CD14-positive monocyte (primary cell): ENCODE results near the gene CDK16. TPM values are rescaled to one million over a fixed set of nuclear protein-coding genes. Genes with fewer than 3 reads are reported as not detected.
A peak's percentile ranks its signal among the peaks of the same experiment; 100 is the strongest.

Experiments
- DNase-seq, 3 donors: peaks; one replicate each; pipeline ENCODE4 v3.0.0-alpha.2; 2011 to 2022
- H2AFZ ChIP-seq: 2 replicates; pipeline ENCODE4 v1.6.0; 2012; ENCODE audit warnings: mild to moderate bottlenecking, low read depth, low read length, inconsistent platforms; ENCODE audit not compliant: insufficient read depth, poor library complexity, severe bottlenecking
- H3K27ac ChIP-seq, 2 donors: 1 replicate in 1 of 2; 2 replicates in 1 of 2; pipeline ENCODE4 v1.5.1; 2012 to 2013; ENCODE audit warnings: low read length in 2 of 2, control low read depth in 1 of 2, inconsistent platforms in 1 of 2, low read depth in 1 of 2, mild to moderate bottlenecking in 1 of 2
- H3K27me3 ChIP-seq, 2 donors: one replicate each; pipeline versions ENCODE4 v1.6.0 to v1.6.1; 2011 to 2013; ENCODE audit warnings: low read length in 2 of 2; ENCODE audit not compliant: control insufficient read depth in 2 of 2, insufficient read depth in 2 of 2
- H3K36me3 ChIP-seq, 2 donors: replicated peaks in 1 of 2; 1 replicate in 1 of 2; 2 replicates in 1 of 2; pipeline versions ENCODE4 v1.5.1 to v1.6.1; 2012 to 2013; ENCODE audit warnings: low read length in 2 of 2, control low read depth in 1 of 2, inconsistent platforms in 1 of 2, mild to moderate bottlenecking in 1 of 2; ENCODE audit not compliant: insufficient read depth in 2 of 2, control insufficient read depth in 1 of 2
- H3K4me1 ChIP-seq, 2 donors: 1 replicate in 1 of 2; 2 replicates in 1 of 2; pipeline versions ENCODE4 v1.5.1 to v1.6.1; 2012 to 2013; ENCODE audit warnings: low read length in 2 of 2, control low read depth in 1 of 2, inconsistent platforms in 1 of 2, mild to moderate bottlenecking in 1 of 2, moderate library complexity in 1 of 2; ENCODE audit not compliant: insufficient read depth in 2 of 2, control insufficient read depth in 1 of 2
- H3K4me2 ChIP-seq: replicated peaks from 2 replicates; pipeline ENCODE3; 2012; ENCODE audit warnings: low read length, moderate library complexity, mild to moderate bottlenecking; ENCODE audit not compliant: poor library complexity, severe bottlenecking; ENCODE audit errors: extremely low read depth
- H3K4me3 ChIP-seq, 3 experiments: fragments of 200-600 bp in 1 of 3; sonication (generic) in 1 of 3; replicated peaks in 1 of 3; 1 replicate in 2 of 3; 2 replicates in 1 of 3; pipeline ENCODE4 v1.5.1; 2011 to 2013; ENCODE audit warnings: low read length in 3 of 3, mild to moderate bottlenecking in 3 of 3, control low read depth in 2 of 3, low read depth in 2 of 3, inconsistent platforms in 1 of 3, moderate library complexity in 1 of 3
- H3K79me2 ChIP-seq: 2 replicates; pipeline ENCODE4 v1.6.0; 2012; ENCODE audit warnings: mild to moderate bottlenecking, control low read depth, inconsistent platforms, low read length, moderate library complexity; ENCODE audit not compliant: insufficient read depth
- H3K9ac ChIP-seq: 2 replicates; pipeline ENCODE4 v1.6.0; 2017; ENCODE audit warnings: low read length, mild to moderate bottlenecking; ENCODE audit not compliant: insufficient read depth, poor library complexity, severe bottlenecking
- H3K9me3 ChIP-seq, 2 donors: replicated peaks in 1 of 2; 1 replicate in 1 of 2; 2 replicates in 1 of 2; pipeline versions ENCODE4 v1.5.1 to v1.6.1; 2012 to 2013; ENCODE audit warnings: low read length in 2 of 2, control low read depth in 1 of 2; ENCODE audit not compliant: control insufficient read depth in 1 of 2, insufficient read depth in 1 of 2
- H4K20me1 ChIP-seq: 2 replicates; pipeline ENCODE4 v1.6.0; 2012; ENCODE audit warnings: mild to moderate bottlenecking, low read length, control low read depth, moderate library complexity; ENCODE audit not compliant: insufficient read depth
- H3K27ac Mint-ChIP-seq, 7 donors: one replicate each; pipeline ENCODE4 v1.8.0; 2020; ENCODE audit warnings: mild to moderate bottlenecking in 7 of 7, mixed read lengths in 7 of 7, moderate library complexity in 6 of 7, inconsistent platforms in 2 of 7
- H3K27me3 Mint-ChIP-seq, 3 donors: one replicate each; pipeline ENCODE4 v1.8.0; 2021 to 2022; ENCODE audit warnings: low read depth in 3 of 3, mild to moderate bottlenecking in 3 of 3, mixed read lengths in 3 of 3, moderate library complexity in 3 of 3, inconsistent platforms in 1 of 3
- H3K36me3 Mint-ChIP-seq, 2 donors: one replicate each; pipeline ENCODE4 v1.8.0; 2020; ENCODE audit warnings: mixed read lengths in 2 of 2, inconsistent platforms in 1 of 2, mild to moderate bottlenecking in 1 of 2
- H3K4me1 Mint-ChIP-seq: one replicate; pipeline ENCODE4 v1.8.0; 2020; ENCODE audit warnings: mild to moderate bottlenecking, mixed read lengths
- H3K4me3 Mint-ChIP-seq, 2 donors: one replicate each; pipeline ENCODE4 v1.8.0; 2020; ENCODE audit warnings: mild to moderate bottlenecking in 2 of 2, mixed read lengths in 2 of 2, moderate library complexity in 1 of 2
- H3K9me3 Mint-ChIP-seq, 7 donors: one replicate each; pipeline ENCODE4 v1.8.0; 2020 to 2022; ENCODE audit warnings: mixed read lengths in 7 of 7, mild to moderate bottlenecking in 6 of 7, moderate library complexity in 6 of 7, inconsistent platforms in 2 of 7
- WGBS: methylation state at CpG from one replicate; pipeline ENCODE4 v1.1.5; 2013; ENCODE audit warnings: missing lambda C conversion rate; ENCODE audit not compliant: insufficient coverage; 5-methylcytosine and 5-hydroxymethylcytosine counted together
- intact Hi-C, 2 donors: fragments of 100-400 bp; cut with micrococcal nuclease; formaldehyde crosslinking; loops; one replicate each; pipeline versions ENCODE4 v1.15.0 to v1.15.1; 2023
- polyA plus RNA-seq, 3 donors: library from polyadenylated mRNA; depleted of rRNA in 1 of 3; unstranded in 2 of 3; stranded (reverse) in 1 of 3; fragments of 300-500 nt in 2 of 3; fragments of >200 nt in 1 of 3; fragmentation: Illumina TruSeq in 2 of 3; gene quantifications; 1 replicate in 2 of 3; 2 replicates in 1 of 3; pipeline ENCODE4 v1.2.3, GENCODE V29; 2012 to 2021
- TF ChIP-seq, protein P1 (sequence below): fragments of 200-600 bp; IDR thresholded peaks from one replicate; pipeline ENCODE4 v1.8.0; 2022; ENCODE audit warnings: antibody characterized with exemption, mild to moderate bottlenecking

Gene CDK16
- polyA plus RNA-seq, 3 donors: 7.3 to 97.4 (median 14.1) TPM

DNA sequence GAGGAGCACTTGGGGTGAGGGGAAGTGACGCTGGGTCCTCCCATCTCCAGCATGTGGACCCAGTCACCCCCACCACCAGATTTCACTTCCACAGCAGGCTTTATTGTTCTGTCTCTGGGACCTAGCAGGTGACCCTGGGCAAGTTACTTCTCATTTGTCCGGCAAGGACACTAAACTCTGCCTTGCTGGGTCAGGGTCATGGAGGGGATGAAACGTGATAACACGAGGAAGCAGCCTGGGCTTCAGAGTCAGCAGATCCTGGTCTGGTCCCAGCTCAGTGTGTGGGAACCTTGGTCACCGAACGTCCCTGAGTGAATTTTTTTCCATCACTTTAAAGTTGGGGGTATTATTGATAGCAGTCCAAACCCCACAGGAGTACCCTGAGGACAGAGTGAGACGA, 21.0 kb upstream of the CDK16 start:
- no CpG with 5 or more reads among the region's 7 CpGs for WGBS
- peaks cover 41% of the 10 kb centered on the region for H3K4me1 Mint-ChIP-seq
- Histone ChIP-seq H3K27ac (peak overlapping the region in 1 of 2 donors; percentile 59), H3K9ac (no peak overlapping the region), H4K20me1 (peaks cover 70% of the 10 kb centered on the region), H3K27me3 (no peaks in the 10 kb centered on the region), H3K4me2 (no peak overlapping the region), H2AFZ (no peak overlapping the region), H3K36me3 (peaks cover 43 to 60% of the 10 kb centered on the region in 2 donors), H3K4me3 (no peak overlapping the region), H3K9me3 (no peaks in the 10 kb centered on the region), H3K79me2 (peaks cover 60% of the 10 kb centered on the region), H3K4me1 (peaks cover 38 to 39% of the 10 kb centered on the region in 2 donors)
- peak overlapping the region in 4 of 7 donors; percentile 54 to 89 (median 68) for H3K27ac Mint-ChIP-seq
- no peak for DNase-seq
- H3K27me3 Mint-ChIP-seq: peaks cover 0 to 22% (median 0%) of the 10 kb centered on the region in 3 donors
- intact Hi-C loops: loop anchor here (10.0 kb wide), 3 partner anchors 187 to 637 kb away; partner anchors contain the start of gene ZNF81 (in 1 of the 2)
- no peak overlapping the region for H3K4me3 Mint-ChIP-seq
- H3K36me3 Mint-ChIP-seq: peaks cover 51 to 75% of the 10 kb centered on the region in 2 donors
- no peaks in the 10 kb centered on the region for H3K9me3 Mint-ChIP-seq
- TF ChIP-seq, protein P1, sequence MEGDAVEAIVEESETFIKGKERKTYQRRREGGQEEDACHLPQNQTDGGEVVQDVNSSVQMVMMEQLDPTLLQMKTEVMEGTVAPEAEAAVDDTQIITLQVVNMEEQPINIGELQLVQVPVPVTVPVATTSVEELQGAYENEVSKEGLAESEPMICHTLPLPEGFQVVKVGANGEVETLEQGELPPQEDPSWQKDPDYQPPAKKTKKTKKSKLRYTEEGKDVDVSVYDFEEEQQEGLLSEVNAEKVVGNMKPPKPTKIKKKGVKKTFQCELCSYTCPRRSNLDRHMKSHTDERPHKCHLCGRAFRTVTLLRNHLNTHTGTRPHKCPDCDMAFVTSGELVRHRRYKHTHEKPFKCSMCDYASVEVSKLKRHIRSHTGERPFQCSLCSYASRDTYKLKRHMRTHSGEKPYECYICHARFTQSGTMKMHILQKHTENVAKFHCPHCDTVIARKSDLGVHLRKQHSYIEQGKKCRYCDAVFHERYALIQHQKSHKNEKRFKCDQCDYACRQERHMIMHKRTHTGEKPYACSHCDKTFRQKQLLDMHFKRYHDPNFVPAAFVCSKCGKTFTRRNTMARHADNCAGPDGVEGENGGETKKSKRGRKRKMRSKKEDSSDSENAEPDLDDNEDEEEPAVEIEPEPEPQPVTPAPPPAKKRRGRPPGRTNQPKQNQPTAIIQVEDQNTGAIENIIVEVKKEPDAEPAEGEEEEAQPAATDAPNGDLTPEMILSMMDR: no peak

DNA sequence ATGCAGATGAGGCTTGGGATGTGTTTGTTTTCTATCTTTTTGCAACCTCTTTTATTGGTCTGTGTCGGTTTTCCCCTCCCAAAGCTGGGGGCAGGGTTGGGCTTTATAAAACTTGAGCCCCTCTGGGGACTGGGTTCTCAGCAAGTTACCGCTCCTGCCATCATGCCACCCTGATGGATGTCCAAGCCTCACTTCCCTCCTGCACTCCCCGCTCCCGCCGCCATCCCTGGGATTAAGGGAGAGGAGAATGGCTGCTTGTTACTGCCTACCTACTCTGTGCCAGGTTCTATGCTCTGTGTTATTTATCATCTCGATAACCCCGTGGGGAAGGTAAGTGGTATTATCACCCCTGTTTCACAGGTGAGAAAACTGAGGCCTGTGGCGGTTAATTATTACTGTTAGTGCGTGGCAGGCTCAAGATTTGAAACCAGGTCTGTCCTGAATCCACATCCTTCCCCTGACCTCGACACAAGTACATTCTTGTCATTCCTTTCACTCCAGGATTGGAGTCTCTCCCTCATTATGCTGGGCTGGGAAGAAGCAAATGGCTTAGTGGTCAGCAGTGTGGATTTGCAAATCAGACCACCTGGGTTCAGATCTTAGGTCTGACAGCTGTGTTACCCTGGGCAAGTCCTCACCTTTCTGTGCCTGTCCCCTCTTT, 20.3 kb upstream of the CDK16 start:
- peak overlapping the region in 2 of 7 donors; percentile 31 to 70 for H3K27ac Mint-ChIP-seq
- peaks cover 55 to 82% of the 10 kb centered on the region in 2 donors for H3K36me3 Mint-ChIP-seq
- H3K4me1 Mint-ChIP-seq: peaks cover 35% of the 10 kb centered on the region
- H3K4me3 Mint-ChIP-seq: no peak overlapping the region
- Histone ChIP-seq H3K9ac (no peak overlapping the region), H3K4me1 (peaks cover 31 to 33% of the 10 kb centered on the region in 2 donors), H3K4me3 (no peak overlapping the region), H3K27me3 (no peaks in the 10 kb centered on the region), H4K20me1 (peaks cover 76% of the 10 kb centered on the region), H2AFZ (no peak overlapping the region), H3K36me3 (peaks cover 50 to 67% of the 10 kb centered on the region in 2 donors), H3K79me2 (peaks cover 60% of the 10 kb centered on the region), H3K9me3 (no peaks in the 10 kb centered on the region), H3K27ac (peak overlapping the region in 1 of 2 donors; percentile 1), H3K4me2 (no peak overlapping the region)
- no peak for DNase-seq
- whole genome bisulfite sequencing: no CpG with 5 or more reads among the region's 10 CpGs
- H3K9me3 Mint-ChIP-seq: no peaks in the 10 kb centered on the region
- intact Hi-C loops: loop anchor here (10.0 kb wide), 3 partner anchors 187 to 637 kb away; partner anchors contain the start of gene ZNF81 (in 1 of the 2)
- TF ChIP-seq, protein P1: no peak
- peaks cover 0 to 21% (median 0%) of the 10 kb centered on the region in 3 donors for H3K27me3 Mint-ChIP-seq
